ENCODE measurements around the gene RTP3. TPM values are rescaled to one million over a fixed set of nuclear protein-coding genes. Genes with fewer than 3 reads are reported as not detected.

RTP3 gene
- total and polyA plus RNA-seq, 2 of the 8 experiments (the other 6 are each of a cell fraction or from before 2014, with no cell fraction given): 0.08 TPM; not detected in 1

DNA sequence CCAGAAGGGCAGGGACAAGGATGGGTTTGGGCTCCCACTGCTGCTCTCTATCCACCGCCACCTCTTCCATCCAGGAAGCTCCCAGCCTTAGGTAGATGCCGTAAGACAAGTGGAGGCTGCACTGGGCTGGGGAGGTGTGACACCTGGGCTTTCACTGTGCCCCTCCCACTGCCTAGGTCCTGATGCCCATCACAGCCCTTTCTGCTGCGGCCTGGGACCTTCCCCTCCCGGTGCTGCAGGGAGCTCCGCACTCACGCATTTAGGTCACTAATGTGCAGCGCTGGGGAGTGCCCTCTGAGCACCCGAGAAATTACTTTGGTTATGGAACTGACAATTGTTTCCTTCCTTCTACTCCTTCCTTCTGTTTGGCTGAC lies 33.9 kb upstream of the RTP3 start:
- no peak overlapping the region for H2BK15ac ChIP-seq (ENCODE audit: low read length)
- ChIA-PET CTCF (ENCODE audit: partially characterized antibody) (interaction anchor here (0.6 to 4.3 kb wide), 7 partner anchors 10 to 289 kb away, joined by 3 to 40 read pairs (median 3); no protein-coding TSS in a partner anchor), POLR2A (ENCODE audit: partially characterized antibody) (interaction anchor here (1.4 to 2.0 kb wide), 5 partner anchors 11 to 123 kb away, joined by 3 to 7 read pairs (median 3); no protein-coding TSS in a partner anchor)
- no peaks in the 10 kb centered on the region for H3K79me1 ChIP-seq (ENCODE audit: low read depth, low read length)
- H3K27ac ChIP-seq (ENCODE audit: low read depth, low read length): no peak overlapping the region
- H3K9ac ChIP-seq (replicated peaks in 1 of 4; ENCODE audit: extremely low read depth in 1 of 4, low read depth in 3 of 4, low read length in 3 of 4): no peak overlapping the region
- no peak overlapping the region for H3K23ac ChIP-seq (ENCODE audit: insufficient read length)
- no peaks in the 10 kb centered on the region for H4K20me1 ChIP-seq (replicated peaks in 1 of 2; ENCODE audit: control insufficient read depth in 1 of 2, insufficient read depth in 2 of 2, low read length in 2 of 2)
- peaks cover 2% of the 10 kb centered on the region for H3K23me2 ChIP-seq (ENCODE audit: low read depth, low read length)
- H2BK120ac ChIP-seq (replicated peaks; ENCODE audit: low read depth, low read length): no peak overlapping the region
- 89% methylated on average over 8 of the region's 8 CpGs; no CpG with 5 or more reads in 1 of the 2 experiments for WGBS, 2 experiments (ENCODE audit: extremely low coverage in 1 of 2, insufficient coverage in 1 of 2, insufficient read length in 1 of 2, insufficient replicate concordance in 2 of 2, low coverage in 1 of 2, low lambda C conversion rate in 2 of 2, missing lambda C conversion rate in 1 of 2)
- no peak overlapping the region; the same call in 1 of the 2 replicates for H3K18ac ChIP-seq (ENCODE audit: extremely low read depth, low read length)
- no peak overlapping the region for H4K8ac ChIP-seq (ENCODE audit: extremely low read depth, insufficient read depth, low read length)
- no peaks in the 10 kb centered on the region for H3K79me2 ChIP-seq (ENCODE audit: control insufficient read depth in 1 of 2, insufficient read depth in 2 of 2, low read length in 2 of 2)
- H2BK20ac ChIP-seq (ENCODE audit: low read length): no peak overlapping the region
- peaks cover 0 to 6% (median 4%) of the 10 kb centered on the region in 4 experiments; a peak in 4 of 7 replicates for H3K4me1 ChIP-seq (replicated peaks in 1 of 4; ENCODE audit: control insufficient read depth in 3 of 4, insufficient read depth in 4 of 4, low read length in 3 of 4)
- H3K56ac ChIP-seq (replicated peaks; ENCODE audit: insufficient read length, low read depth, low read length): no peak overlapping the region
- peaks cover 7 to 28% (median 24%) of the 10 kb centered on the region in 4 experiments for H3K27me3 ChIP-seq (replicated peaks in 1 of 4; ENCODE audit: control insufficient read depth in 3 of 4, extremely low read depth in 1 of 4, insufficient read depth in 3 of 4, low read length in 3 of 4)
- no peaks in the 10 kb centered on the region for H3K36me3 ChIP-seq (ENCODE audit: control insufficient read depth in 2 of 4, insufficient read depth in 4 of 4, low read length in 3 of 4)
- H2BK5ac ChIP-seq (ENCODE audit: low read depth, low read length): no peak overlapping the region
- H4K91ac ChIP-seq (replicated peaks; ENCODE audit: insufficient read length, low read length): no peak overlapping the region
- peak overlapping the region; percentile 45; the same call in 1 of the 2 replicates for H2BK12ac ChIP-seq (ENCODE audit: low read depth, low read length)
- H3K14ac ChIP-seq (ENCODE audit: insufficient read length): no peak overlapping the region
- H4K5ac ChIP-seq (ENCODE audit: insufficient read length, low read depth, low read length): no peak overlapping the region
- FAIRE-seq (no peak), DNase-seq (ENCODE audit: low read depth in 1 of 2, low spot score in 2 of 2) (peak in 1 of 2 experiments; percentile 42)
- no peak overlapping the region for H3K4me3 ChIP-seq (ENCODE audit: extremely low read depth in 1 of 4, insufficient read depth in 2 of 4, low read depth in 3 of 4, low read length in 4 of 4)
- no peaks in the 10 kb centered on the region for H3K9me3 ChIP-seq (ENCODE audit: insufficient read depth in 2 of 2, low read depth in 1 of 2, low read length in 1 of 2)
- H2AFZ ChIP-seq (ENCODE audit: low read length): no peak overlapping the region
- peak overlapping the region in 1 of 2 experiments; percentile 88; a peak in 1 of 4 replicates for H3K4me2 ChIP-seq (ENCODE audit: insufficient read depth in 1 of 2, low read depth in 2 of 2, low read length in 2 of 2)
- H2AK5ac ChIP-seq (ENCODE audit: low read depth, low read length): peak overlapping the region; percentile 32
- H3K4ac ChIP-seq (replicated peaks; ENCODE audit: insufficient read length, low read depth, low read length): no peak overlapping the region
- TF ChIP-seq, protein P1, sequence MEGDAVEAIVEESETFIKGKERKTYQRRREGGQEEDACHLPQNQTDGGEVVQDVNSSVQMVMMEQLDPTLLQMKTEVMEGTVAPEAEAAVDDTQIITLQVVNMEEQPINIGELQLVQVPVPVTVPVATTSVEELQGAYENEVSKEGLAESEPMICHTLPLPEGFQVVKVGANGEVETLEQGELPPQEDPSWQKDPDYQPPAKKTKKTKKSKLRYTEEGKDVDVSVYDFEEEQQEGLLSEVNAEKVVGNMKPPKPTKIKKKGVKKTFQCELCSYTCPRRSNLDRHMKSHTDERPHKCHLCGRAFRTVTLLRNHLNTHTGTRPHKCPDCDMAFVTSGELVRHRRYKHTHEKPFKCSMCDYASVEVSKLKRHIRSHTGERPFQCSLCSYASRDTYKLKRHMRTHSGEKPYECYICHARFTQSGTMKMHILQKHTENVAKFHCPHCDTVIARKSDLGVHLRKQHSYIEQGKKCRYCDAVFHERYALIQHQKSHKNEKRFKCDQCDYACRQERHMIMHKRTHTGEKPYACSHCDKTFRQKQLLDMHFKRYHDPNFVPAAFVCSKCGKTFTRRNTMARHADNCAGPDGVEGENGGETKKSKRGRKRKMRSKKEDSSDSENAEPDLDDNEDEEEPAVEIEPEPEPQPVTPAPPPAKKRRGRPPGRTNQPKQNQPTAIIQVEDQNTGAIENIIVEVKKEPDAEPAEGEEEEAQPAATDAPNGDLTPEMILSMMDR (IDR thresholded peaks at IDR 0.05; ENCODE audit: control extremely low read depth in 1 of 3, insufficient read depth in 1 of 3, low read depth in 1 of 3, low read length in 3 of 3): no peak
- TF ChIP-seq RBBP5 (IDR thresholded peaks at IDR 0.05; ENCODE audit: borderline replicate concordance, low read depth, low read length): no peak
